ENCODE data around the gene NDUFS8.

Gene NDUFS8

DNA sequence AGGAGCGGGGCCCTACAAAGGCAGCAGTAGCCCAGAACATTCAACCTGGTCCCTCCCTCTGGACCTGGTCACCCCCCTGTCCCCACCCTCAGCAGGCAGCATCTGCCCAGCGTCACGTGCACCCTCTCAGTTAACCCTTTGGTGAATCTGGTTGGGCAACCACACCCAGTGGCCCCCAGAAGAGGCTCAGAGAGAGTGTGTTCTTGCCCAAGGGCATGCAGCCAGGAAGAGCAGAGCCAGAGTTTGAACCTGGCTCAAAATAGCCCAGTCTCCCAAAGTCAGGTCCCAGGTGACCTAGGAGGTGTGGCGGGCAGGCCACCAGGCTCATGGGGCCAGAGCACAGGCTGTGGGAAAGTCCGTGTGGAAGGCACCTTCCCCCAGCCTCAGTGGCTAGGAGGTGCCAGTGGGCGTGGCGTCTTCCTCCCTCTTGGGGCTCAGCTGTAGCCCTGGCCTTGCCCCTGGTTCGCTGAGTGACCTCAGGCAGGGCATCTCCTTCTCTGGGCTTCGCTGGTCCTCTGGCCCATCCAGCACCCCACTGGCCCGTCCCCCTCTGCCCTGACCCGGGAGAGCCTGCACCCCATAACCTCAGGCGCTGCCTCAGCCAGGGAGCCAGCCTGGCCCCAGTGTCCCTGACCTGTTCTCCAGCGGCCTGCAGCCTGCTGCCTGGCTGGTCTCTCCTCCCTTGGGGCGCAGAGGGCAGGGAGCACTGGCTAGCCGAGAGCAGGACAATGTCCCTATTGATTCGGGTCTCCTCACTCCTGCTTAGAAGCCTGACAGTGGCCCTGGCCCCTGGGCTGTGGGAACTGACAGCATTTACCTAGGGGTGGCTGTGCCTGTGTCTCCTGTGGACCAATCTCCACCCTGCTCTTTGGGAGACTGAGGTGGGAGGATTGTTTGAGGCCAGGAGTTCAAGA lies 13.3 kb upstream of the NDUFS8 start:
- no peak for DNase-seq

GRCh38 chr11:68017980-68018729 lies 12.3 kb upstream of the NDUFS8 start:
- no peak for DNase-seq

DNA sequence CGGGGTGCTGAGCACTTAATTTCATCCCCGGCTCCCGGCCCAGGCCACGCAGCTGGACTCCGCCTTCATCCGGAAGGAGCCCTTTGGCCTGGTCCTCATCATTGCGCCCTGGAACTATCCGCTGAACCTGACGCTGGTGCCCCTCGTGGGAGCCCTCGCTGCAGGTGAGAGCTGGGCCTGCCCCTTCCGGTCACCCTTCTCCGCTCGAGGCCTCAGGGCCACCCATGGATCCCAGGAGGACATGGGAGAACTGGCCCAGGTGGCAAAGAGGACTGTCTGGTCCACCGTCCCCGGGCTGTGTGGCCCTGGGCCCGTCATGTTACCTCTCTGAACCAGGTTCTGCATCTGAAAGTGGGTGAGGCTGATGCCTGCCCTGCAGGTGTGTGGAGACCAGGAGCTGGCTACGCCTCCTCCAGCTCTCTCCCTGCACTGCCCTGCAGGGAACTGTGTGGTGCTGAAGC lies 11.7 kb upstream of the NDUFS8 start:
- no peak for DNase-seq

DNA sequence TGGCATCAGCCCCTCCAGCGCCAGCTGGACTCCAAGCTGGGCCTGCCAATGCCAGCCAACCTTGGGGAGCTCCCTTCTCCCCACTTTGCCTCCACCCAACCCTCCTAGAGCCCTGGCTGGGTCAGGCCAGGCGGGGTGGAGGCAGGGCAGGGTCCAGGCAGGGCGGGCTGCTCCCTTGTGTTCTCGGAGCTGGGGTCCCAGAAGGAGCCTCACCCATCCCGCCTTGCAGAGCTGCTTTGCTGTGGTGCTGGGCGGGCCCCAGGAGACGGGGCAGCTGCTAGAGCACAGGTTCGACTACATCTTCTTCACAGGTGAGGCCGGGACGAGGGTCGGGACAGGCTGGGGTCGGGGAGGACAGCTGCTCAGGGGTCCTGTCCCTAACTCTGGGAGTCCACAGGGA lies 11.0 kb upstream of the NDUFS8 start:
- no peak for DNase-seq

DNA sequence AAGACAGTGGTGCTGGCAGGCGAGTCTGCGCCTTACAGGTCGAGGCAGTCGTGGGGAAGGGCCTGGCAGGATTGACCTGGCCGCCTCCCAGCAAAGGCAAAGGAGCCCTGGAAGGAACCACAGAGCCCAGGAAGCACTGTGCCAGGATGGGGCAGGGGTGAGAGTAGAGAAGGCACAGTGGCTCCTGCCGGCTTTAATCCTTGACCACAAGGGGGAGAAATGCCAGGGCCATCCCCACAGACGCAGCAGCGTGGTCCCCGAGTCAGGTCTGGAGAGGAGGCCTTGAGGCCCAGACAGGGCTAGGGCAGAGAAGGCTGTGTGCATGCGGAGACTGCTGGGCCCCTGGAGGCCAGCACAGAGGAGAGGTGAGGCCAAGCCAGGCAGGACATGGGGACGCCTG lies 9.9 kb upstream of the NDUFS8 start:
- DNase-seq, result no peak

DNA sequence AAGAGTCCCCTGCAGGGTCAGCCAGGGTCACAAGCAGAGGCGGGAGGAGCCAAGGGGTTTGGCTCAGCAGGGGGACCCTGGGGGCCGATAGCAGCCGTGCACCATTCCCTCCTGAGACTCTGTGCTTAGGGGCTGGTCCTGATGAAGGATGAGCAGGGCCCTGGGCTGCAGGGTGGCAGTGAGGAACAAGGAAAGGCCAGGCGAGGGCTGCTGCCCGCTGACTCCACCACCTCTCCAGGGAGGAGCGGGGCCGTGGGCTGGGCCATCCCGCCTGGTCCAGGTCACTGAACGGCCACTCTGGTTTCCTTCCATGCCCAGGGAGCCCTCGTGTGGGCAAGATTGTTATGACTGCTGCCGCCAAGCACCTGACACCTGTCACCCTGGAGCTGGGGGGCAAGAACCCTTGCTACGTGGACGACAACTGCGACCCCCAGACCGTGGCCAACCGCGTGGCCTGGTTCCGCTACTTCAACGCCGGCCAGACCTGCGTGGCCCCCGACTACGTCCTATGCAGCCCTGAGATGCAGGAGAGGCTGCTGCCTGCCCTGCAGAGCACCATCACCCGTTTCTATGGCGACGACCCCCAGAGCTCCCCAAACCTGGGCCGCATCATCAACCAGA lies 9.2 kb upstream of the NDUFS8 start:
- DNase-seq, result no peak

DNA sequence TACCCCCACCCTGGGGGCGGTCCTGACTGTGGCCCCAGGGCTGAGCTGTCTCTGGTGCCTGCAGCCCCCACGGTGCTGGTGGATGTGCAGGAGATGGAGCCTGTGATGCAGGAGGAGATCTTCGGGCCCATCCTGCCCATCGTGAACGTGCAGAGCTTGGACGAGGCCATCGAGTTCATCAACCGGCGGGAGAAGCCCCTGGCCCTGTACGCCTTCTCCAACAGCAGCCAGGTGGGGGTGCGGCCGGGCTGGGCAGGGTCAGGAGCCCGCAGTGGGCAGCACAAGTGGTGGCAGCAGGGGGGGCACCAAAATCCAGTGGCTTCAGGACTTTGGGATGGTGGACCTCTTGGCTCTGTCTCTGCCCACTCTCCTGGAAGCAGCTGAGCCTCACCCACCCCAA lies 8.0 kb upstream of the NDUFS8 start:
- DNase-seq, result no peak

- DNase-seq, result no peak
Measured at GRCh38 chr11:68024508-68024907, 6.0 kb upstream of the NDUFS8 start.

DNA sequence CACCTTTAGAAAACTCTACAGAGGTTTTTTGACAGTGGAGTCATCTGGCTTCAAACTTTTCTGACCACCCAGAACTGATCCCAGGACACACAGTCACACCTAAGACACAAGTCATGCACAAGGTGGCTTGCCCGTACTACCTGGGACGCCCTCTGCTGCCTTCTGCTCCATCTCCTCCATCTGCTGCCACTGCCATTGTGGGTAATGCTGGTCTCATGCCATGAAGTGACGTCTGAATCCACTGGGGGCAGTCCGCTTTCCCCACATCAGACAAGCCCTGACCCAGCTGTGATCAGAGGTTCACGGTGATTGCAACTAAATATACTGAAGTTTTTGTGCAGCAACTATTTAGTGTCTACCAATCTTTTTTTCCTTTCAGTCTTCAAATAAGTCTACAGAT lies 5.4 kb upstream of the NDUFS8 start:
- no peak for DNase-seq

GRCh38 chr11:68026391-68027105 lies 3.9 kb upstream of the NDUFS8 start:
- DNase-seq, result no peak

DNA sequence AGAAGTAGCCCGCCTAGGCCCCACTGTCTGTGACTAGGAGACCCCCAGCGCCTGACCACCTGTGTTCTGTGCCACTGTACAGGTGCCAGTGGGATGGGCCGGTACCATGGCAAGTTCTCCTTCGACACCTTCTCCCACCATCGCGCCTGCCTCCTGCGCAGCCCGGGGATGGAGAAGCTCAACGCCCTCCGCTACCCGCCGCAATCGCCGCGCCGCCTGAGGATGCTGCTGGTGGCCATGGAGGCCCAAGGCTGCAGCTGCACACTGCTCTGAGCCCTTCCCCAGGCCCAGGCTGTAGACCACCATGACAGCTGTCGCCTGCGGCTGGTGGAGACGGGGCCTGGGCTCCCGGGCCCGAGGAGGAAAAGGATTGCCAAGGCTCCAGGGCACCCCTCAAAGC lies 2.8 kb upstream of the NDUFS8 start:
- no peak for DNase-seq

DNA sequence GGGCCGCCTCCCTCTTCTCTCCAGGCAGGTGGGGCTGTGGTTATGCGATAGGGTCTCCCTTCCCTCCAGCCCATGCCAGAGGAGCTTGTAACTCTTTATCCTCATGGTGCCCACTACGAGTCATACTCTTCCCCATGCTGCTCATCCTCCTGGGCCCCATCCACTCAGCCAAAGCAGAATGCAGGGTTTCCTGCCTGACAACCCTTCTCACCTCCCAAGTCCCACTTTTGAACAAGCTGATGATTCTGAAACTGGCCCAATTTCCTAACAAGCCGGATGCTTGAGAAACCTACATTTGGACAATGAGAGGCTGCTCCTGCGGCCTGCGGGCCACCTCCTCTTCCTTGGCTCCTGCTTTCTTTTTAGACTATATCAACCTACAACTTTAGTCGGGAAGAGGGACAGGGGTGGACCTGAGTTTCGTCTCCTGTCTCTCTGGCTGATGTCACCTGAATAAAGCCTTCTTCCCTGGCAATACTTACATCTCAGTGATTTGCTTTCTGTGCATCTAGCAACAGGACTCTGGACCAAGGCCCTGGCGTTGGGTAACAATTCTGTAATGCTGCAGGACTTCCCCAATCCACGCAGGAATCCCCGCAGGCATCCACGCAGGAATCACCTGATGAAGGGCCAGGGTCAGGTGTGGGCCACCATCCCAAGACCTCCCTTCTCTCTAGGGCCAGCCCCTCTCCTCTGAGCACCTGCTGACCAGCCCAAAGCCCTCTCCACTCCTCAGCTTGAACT lies 1.5 kb upstream of the NDUFS8 start:
- DNase-seq, result no peak

- no peak for DNase-seq
Measured at GRCh38 chr11:68031144-68031464, 623 bp downstream of the NDUFS8 start.

GRCh38 chr11:68032003-68032402 lies 1.5 kb downstream of the NDUFS8 start:
- DNase-seq, result no peak

DNA sequence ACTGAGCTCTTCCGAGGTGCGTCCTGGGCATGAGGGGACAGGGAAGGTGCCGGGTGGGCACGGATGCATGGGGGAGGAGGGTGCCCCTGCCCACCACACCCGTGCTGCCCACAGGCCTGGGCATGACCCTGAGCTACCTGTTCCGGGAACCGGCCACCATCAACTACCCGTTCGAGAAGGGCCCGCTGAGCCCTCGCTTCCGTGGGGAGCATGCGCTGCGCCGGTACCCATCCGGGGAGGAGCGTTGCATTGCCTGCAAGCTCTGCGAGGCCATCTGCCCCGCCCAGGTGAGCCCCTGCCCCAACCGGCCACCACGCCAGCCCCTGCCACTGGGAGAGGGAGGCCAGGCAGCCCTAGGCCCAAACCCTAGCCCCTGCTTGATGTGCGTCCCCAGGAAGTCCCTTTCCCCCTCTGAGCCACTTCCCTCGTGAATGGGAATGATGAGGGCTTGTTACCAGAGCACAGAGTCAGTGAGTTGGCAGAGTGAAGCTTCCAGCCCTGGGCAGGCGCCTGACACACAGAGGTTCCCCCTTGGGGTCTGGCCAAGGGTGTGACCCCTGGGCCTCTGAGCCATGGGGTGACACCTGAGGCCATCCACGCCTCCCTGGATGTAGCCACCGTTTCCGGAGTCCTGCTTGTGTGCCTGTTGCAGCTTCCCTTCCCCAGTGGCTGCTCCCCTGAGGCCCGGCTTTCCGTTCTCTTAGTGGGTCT lies 2.7 kb downstream of the NDUFS8 start:
- DNase-seq, result no peak

DNA sequence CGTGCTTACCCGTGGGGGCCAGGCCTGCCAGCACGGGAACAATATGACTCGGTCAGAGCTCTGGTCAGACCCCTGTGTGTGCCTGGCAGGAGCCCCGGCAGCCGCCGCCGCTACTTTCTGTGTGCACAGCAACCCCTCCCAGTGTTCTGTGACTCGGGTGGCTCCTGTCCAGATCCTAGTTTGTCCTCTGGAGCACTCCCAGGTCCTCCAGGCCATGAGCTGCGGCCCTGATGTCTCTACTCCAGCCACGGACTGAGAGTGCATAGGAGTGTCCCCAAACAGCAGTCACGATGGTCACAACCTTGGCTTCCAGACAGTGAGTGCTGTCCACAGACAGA lies 3.2 kb downstream of the NDUFS8 start:
- DNase-seq, result no peak

GRCh38 chr11:68035266-68035876 lies 4.9 kb downstream of the NDUFS8 start:
- DNase-seq, result no peak

GRCh38 chr11:68036141-68036716 lies 5.7 kb downstream of the NDUFS8 start:
- DNase-seq, result peak; percentile 72

DNA sequence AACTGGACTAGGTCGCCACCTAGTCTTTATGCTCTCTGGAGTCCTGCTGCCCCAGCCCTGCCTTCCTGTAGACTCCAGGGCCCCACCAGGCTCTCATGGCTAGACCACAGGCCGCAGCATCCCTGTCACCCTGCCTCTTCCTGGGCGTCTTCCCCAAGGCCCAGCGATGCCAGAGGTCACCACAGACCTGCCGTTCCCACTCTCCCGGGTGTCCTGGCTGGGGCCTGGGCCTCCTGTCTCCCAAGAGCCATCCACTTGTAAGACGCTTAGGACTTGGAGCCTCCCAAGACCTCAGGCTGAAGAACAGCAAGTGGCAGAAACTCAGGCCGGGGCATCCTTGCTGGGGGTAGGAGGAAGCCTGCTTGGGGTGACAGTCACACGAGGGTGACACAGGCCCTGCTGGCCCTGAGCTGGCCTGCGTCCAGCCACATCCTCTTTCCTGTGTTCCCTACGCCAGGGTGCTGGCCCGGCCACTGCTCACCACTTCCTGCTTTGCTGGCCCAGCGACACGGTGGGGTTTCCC lies 6.3 kb downstream of the NDUFS8 start:
- peak; percentile 94 for DNase-seq

GRCh38 chr11:68037411-68038225 lies 7.1 kb downstream of the NDUFS8 start:
- DNase-seq, result no peak

Measured in suppressor macrophage treated with lipopolysaccharide for 4 hours (primary cell).